Dermis blood vessel endothelial cell (primary cell): ENCODE results near the gene DLG5. TPM values are rescaled to one million over a fixed set of nuclear protein-coding genes. Genes with fewer than 3 reads are reported as not detected.

Experiments
- DNase-seq: peaks from one replicate; pipeline ENCODE4 v3.0.0; 2010
- total RNA-seq: library from RNA; depleted of rRNA; stranded (reverse); fragments of >200 nt; gene quantifications from 2 replicates; pipeline ENCODE4 v1.2.3, GENCODE V29; 2014

DLG5 gene
- total RNA-seq, 1 donor from 2014 or later, result 7.8 TPM

DNA sequence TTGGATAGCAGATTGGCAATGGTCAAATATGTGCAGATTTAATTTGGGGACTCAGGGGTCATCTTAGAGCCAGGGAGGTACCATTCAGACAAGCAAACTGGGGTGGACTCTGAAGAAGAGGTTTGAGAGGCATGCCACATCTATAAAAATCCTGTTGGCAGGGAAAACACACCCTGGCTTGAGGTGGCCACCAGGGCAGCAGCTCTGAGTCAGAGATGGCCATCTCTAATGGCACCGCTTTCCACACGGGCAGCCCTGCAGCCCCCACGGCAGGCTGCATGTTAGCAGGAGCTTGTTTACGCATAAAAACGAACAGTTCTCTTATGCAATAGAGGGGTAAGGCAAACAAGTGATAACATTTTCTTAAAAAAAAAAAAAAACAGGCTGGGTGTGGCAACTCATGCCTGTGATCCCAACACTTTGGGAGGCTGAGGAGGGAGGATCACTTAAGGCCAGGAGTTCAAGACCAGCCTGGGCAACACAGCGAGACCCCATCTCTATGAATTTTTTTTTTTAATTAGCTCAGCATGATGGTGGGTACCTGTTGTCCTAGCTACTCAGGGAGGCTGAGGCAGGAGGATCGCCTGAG, 14.9 kb downstream of the DLG5 start:
- DNase-seq, result no peak

DNA sequence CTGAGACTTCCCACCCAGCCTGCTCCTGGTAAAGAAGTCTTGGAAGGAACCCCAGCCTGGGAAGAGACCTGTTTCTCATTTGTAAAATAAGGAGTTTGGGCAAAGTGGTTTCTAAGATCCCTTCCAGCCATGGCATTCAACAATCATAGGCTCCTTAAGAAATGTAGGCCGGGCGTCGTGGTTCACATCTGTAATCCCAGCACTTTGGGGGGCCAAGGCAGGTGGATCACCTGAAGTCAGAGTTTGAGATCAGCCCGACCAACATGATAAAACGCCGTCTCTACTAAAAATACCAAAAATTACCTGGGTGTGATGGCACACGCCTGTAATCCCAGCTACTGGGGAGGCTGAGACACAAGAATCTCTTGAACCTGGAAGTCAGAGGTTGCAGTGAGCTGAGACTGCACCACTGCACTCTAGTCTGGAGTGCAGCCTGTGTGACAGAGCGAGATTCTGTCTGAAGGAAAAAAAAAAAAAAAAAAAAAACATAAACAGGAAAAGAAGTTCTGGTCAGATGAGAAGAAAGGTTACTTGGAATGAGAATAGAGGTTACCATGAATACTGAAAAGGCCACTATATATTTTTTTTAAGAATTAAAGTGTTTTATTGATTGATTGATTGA, 15.9 kb downstream of the DLG5 start:
- no peak for DNase-seq

DNA sequence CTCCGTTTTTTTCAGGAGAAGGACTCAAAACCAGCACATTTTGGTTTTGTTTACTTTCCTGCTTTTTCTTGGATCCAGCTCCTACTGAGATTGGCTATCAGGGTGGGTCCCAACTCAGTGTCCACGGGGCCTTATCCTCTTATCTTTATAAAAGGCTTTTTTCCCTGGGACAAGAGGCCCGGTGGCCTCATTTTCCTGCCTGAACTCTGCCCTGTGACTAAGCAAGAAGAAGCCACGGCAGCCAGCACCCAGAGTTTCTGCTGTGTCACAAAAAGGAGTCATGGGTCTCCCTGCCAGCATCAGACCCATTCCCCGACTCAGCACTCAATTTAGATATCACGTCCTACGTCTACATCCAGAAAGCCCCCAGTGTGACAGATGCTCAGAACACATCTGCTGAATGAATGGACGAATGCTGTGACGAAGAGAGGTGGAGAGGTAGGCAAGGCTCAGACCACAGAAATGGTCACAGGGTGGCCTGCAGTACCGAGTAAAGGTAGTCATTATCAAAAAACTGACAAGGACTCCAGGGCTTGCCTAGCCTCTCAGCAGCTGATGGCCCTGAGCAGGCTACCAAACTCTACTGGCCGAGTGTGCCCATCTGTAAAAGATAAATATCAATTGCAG, 16.7 kb downstream of the DLG5 start:
- DNase-seq, result no peak

DNA sequence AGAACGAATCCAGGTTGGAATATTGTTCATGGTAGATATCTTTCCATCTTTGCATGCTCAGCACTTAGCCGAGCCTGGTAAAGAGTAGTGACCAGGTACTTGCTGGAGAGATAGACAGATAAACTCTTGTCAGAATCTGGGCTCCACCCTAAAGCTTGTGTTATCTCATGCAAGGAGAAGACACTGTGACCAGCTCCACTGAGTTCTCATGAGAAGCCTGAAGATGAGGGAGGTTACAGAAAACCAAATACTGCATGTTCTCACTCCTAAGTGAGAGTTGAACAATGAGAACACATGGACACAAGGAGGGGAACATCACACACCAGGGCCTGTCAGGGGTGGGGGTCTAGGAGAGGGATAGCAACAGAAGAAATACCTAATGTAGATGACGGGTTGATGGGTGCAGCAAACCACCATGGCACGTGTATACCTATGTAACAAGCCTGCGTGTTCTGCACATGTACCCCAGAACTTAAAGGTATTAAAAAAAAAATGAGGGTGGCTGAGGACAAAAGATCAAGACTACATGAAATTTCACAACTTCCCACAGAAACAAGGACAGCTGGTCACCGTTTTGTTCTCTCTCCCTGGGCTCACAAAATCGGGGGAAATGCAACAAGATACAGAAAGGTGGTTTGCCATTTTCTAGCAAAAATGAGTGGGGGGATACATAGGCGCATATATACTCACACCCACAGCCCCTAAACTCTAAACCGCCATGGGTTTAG, 17.4 kb downstream of the DLG5 start:
- no peak for DNase-seq

DNA sequence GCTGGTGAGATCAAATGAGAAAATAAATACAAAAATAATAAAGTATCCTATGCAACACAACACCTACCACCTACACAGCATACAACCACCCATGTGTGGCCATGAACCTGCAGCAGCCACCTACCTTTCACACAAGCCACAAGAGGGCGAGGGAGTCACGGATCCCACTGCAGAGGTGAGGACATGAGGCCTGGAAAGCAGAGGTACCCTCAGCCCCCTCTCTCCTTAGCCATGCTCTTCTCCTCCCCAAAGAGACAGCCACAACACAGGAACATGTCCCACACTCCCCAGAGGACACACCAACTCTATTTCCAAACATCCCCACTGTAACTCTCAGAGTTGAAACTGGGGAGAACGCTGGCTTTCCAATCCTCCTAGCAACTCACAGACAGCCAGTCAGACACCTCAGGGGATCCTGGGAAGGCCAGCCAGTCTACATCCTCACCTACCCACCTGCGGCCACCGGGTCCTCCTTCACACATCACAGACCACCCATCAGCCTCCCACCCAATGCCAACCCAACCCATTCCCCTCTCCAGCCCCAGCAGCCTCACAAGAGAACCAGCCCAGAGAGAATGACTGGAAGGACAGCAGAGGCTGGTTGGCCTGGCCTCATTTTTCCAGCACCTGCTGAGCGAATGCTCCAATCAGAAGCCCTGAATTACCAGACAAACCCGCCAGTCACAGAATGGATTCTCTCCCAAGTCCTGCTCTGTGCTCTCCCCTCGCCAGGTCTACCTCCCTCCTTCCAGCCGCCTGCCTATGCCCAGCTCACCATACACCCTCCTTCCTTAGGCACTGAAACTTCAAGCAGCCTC, 18.4 kb downstream of the DLG5 start:
- DNase-seq, result no peak

DNA sequence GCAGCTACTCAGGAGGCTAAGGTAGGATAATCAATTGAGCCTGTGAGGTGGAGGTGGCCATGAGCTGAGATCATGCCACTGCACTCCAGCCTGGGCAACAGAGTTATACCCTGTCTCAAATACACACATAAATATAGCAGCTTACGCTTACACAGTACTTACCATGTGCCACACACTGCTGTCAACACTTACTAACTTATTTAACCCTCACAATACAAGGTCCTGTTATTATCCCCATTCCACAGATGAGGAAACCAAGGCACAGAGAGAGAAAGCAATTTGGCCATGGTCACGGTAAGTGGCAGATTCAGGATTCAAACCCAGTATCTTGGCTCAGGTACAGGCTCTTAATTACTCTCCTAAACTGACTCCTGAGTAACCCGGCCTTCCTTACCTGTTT, 19.1 kb downstream of the DLG5 start:
- no peak for DNase-seq

DNA sequence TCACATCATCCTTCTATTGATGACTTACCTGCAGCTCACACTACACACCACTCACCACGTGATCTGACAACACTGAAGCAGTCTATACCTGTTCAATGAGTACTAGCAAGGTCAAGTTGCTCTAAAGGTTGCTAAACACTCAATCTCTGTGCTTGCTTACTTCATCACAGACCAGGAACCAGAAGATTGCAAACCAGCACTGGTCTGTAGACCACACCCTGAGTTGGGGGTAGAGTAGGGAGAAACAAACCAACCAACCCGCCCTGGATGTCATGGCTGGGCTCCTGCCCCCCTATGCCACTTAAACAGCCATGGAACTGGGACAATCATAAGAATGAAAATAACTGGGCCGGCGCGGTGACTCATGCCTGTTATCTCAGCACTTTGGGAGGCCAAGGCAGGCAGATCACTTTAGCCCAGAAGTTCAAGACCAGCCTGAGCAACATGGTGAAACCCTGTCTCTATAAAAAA, 19.6 kb downstream of the DLG5 start:
- no peak for DNase-seq

DNA sequence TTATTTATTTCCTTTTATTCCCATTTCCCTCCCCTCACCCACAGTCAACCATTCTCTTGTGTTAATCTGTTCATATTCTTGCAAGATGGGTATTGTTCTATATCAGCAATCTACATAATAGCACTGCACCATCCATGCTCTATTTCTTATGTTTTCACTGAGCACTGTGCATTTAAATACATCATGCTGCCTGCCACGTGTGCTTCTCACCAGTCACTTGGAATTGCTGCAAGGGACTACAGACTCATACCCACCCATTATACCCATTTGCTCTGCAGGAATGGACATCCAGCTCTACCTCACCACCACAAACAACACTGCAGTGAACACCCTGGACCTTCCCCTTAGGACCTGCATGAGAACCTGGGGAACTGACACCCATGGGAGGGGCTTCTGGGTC, 20.8 kb downstream of the DLG5 start:
- no peak for DNase-seq

DNA sequence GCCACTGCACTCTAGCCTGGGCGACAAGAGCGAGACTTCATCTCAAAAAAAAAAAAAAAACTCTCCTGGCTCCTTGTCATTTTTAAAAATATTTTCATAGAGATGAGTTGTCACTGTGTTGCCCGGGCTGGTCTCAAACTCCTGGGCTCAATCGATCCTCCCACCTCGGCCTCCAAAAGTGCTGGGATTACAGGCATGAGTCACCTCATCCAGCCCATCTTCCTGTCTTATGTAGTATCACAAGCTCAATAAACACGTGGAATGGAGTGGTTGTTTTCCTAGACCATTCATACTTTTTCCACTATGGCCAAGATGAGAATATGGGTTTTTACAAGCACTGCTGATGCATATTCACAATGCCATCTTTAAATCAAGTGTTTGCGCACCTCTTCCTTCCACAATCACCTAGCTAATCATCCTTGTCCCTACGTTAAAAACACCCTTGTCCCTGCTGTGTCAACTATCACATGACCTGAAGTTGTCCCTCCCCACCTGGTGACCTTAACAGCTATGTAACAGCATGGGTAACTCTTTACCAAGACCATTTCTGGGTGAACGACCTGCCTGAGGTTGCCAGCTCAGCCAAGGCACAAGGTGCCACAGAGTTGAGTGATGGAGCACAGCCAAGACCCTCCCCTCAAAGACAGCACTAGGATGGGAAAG, 21.3 kb downstream of the DLG5 start:
- no peak for DNase-seq

DNA sequence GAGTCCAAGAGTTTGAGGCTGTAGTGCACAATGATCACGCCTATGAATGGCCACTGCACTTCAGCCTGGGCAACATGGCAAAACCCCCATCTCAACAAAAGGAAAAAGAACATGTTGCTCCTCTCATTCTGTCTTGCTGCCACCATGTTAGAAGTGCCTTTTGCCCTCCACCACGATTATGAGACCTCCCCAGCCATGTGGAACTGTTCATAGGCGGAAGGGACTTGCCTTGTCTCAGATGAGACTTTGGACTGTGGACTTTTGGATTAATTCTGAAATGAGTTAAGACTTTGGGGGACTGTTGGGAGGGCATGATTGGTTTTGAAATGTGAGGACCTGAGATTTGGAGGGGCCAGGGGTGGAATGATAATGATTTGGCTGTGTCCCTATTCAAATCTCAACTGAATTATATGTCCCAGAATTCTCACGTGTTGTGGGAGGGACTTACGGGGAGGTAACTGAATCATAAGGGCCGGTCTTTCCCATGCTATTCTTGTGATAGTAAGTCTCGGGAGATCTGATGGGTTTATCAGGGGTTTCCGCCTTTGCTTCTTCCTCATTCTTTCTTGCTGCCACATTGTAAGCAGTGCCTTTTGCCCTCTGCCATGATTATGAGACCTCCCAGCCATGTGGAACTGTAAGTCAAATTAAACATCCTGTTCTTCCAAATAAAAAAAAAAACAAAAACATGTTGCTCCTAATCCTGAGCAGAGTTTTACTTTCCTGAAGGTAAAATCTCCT, 22.3 kb downstream of the DLG5 start:
- DNase-seq, result no peak

DNA sequence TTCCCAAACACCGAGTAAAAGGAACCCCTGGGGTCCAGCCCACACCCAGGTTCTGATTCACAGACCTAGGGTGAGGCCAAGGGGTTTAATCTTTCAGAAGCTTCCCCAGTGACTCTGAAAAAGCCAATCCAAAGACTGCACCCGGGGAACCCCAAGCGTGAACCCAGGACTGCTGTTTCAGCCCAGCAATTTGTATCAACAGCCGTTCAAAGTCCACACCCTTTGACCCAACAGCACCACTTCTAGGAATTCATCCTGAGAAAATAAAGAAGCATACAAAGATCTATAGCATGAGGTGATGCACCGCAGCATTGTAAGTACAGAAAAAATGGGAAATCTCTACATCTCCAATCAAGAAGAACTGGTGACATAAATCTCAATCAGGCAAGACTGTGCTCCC, 24.4 kb downstream of the DLG5 start:
- DNase-seq, result no peak

DNA sequence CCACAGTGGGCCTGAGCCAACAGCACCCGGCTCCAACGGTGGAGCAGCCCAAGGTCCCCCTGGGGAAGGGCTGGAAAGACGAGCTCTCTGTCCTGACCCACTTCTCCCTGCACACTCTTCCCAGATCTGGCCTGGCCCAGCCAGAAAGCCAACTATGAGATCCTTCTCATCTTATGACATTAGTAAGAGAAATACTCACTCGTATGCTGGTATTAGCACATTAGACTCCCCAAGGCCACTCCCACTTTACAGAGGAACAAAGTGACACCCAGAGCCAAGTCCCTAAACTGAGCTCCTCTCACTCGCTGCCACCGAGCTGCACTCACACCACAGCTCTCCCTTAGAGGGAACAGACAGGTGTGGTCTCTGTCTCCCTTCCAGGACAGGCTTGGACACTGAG, 24.8 kb downstream of the DLG5 start:
- no peak for DNase-seq

DNA sequence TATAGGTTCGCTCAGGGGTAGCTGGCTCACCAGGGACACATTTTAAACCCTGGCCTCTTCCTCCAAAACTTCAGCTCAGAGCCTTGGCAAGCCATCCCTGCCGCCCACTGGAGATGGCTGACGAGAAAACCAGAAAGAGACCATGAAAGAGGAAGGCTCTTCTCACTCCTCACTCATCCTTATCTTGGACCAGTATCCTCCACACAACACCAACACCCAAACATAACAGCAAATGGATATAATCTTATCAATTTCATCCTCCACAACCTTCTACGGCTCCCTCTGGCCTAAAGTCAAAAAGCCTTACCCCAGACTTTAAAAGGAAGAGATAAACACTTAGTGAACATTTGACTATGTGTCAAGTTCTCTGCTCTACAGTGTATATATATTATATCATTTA, 26.9 kb downstream of the DLG5 start:
- DNase-seq, result no peak

DNA sequence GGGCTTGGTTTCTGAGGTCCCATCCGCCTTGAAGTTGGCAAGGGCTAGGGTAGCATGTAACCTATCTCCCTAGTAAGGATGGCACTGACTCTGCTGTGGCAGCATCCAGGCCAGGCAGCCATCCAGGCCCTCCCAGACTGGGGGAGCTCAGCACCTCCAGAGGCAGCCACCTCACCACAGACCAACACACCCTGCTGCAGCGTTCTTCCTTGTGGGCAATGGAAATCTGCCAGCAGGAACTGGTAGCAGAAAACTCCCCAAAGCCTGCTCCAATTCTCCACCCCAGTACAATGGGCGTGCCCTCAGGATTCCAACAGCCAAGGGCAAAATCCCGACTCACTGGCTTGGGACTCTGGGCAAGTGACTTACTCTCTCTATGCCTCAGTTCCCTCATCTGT, 27.5 kb downstream of the DLG5 start:
- no peak for DNase-seq

DNA sequence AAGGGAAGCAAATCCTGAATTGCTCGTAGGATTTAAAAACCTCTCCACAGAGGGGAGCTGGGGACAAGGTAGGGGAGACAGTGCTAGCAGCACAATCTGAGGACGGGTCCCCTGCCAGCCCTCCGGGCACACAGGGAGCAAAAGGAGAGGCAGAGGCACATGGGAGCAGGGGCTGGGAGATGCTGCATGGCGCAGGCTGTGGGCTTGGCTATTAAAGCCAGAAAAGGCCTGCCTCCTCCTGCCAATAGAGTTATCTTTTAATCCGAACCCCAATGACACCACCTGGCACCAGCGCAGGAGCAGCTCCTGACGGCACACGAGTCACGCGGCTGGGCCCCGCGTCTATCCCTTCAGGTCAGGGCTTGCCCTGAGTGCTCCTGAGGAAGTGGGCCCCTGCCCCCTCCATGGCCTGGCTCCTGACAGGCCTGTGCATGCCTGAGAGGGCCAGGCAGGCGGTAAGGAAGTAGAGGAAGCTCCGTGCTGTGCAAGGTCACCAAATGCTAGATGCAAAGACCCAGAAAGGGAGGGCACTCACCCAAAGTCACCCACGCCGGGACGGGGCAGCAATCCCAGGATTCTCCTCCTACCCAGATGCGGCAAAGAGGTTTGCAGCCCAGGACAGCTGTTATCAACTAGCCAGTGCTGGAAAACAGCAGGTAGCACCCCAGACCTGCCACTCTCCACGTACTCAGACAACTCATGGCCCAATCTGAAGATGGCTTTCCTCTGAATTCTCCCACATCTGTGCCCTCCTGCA, 28.1 kb downstream of the DLG5 start:
- peak; percentile 26 for DNase-seq

DNA sequence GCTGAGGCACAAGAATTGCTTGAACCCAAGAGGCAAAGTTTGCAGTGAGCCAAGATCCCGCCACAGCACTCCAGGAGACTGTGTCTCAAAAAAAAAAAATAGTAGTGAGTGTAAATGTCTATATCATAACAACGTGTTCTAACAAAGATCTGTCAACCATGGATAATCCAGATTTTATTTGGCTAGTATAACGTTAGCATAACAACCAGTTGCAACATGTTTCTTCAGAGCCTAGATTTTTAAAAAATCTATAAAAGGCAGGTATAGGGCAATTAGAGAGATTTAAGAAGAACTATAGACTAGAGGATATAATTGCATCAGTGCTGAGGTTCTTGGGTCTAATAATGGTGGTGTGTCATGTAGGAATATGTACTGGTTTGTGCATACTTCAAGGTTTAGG, 30.5 kb downstream of the DLG5 start:
- no peak for DNase-seq

DNA sequence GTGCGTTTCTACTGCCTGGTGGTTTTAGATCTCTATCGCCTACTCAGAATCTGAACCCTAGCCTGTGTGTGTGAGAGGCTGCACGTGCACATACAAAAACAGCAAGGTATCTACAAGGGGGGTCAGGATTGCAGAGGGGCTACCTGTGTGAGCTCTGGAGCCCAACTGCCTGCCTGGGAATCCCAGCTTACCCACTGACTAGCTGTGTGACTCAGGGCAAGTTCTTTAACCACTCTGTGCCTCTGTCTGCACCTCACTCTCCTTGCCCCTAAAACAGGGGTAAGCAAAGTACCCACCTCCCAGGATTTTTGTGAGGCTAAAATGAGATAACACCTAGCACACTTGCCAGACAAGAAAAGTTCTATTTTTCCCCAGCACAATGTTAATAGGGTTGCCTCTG, 32.5 kb downstream of the DLG5 start:
- no peak for DNase-seq

DNA sequence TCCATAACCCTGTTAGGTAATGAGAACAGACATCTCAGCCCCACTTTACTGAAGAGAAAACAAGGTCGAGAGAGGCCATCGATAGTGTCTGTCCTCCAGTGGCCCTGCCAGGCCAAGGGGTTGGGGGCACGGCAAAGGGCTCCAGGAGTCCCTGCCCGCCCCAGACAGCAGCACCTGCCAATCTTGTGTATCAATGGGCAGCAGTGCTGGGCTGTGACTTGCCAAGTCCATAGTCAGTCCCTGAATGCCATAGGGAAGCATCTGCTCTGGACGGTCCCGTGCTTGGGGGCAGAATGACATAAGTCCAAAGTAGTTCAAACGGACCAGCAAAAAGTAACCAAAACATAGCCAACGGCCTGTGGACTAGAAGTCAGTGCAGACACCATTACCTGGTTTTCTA, 33.2 kb downstream of the DLG5 start:
- no peak for DNase-seq

DNA sequence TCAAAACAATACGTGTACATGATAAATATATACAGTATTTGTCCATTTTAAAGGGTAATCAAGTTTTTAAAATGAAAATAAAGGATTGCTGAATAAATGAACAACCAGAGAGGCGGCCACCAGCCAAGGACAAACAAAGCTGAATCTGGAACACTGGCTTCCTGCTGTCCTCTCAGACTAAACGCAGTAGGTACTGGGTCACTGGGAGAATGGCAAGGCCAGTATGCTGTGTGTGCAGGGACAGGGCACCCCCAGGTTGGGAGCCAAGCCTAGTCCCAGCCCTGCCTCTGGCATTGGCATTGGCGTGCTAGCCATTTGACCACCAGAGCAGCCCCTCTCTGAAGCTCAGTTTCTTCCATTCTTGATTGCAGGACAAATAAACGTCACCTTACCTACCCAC, 33.8 kb downstream of the DLG5 start:
- no peak for DNase-seq

DNA sequence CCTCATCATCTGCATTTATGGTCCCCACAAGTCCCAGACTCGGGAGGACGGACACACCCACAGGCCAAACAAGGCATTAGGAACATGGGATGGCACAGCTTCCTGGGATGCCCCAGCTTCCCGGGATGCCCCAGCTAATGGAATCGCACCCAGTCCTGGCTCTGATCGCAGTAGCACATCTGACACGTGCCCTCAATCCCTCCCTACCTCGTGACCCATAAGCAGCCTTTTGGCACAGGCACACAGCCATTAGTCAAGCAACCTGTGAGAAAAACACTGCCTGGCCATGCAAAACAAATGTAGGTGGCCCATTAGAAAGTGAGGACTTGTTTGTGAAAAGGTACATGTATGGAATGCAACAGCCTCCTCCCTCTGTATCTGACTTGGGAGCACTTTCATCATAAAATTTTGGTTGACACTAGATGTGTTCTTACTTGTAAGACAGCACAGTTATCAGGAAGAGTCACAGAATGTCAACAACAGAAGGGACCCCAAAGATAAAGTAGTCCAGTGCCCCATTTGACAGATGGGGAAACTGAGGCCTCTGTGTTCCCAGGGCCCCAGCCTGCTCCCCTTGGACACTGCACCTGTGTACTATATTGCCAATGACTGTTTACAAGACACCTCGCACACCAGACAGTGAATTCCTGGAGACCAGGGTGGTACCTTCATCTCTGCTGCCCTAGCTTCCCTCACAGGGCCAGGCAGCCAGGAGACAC, 34.4 kb downstream of the DLG5 start:
- DNase-seq, result no peak
